ENCODE data around the gene TRMT44.

GRCh38 chr4:8473920-8474590 lies 33.5 kb downstream of the TRMT44 start:
- TF ChIP-seq CTCF (IDR thresholded peaks at IDR 0.05) (no peak), EZH2 (IDR thresholded peaks at IDR 0.05; ENCODE audit: borderline replicate concordance, insufficient read depth, low read depth, low read length, poor library complexity, severe bottlenecking) (no peak)
